IMR-90 (cell line): ENCODE results near the gene PAK4. TPM values are rescaled to one million over a fixed set of nuclear protein-coding genes. Genes with fewer than 3 reads are reported as not detected.

Experiments used
- ATAC-seq: fragments of 200-7000 bp; cut with Tn5 transposase; 2 replicates; pipeline ENCODE4 v1.9.1; 2020; ENCODE audit warnings: low read depth, mild to moderate bottlenecking, moderate library complexity
- BruUV-seq: library from RNA; stranded (reverse); fragments of 400-500 nt; replicated peaks from 2 replicates; lab custom pipeline; 2021; lab: Mats Ljungman, UMichigan
- CTCF ChIA-PET: fragments of 300-600 bp; formaldehyde crosslinking; extraction: SDS; loops from one replicate; lab custom pipeline; 2021; ENCODE audit warnings: antibody characterized with exemption; lab: Yijun Ruan, JAX
- POLR2A ChIA-PET: fragments of 300-600 bp; sonication (Branson Sonifier 250); formaldehyde crosslinking; loops from one replicate; lab custom pipeline; 2022; ENCODE audit warnings: antibody characterized with exemption; ENCODE audit not compliant: unreplicated experiment; lab: Charles Lee
- DNase-seq: peaks from one replicate; pipeline ENCODE4 v3.0.0; 2013
- H2AFZ ChIP-seq: replicated peaks from 2 replicates; pipeline ENCODE3; 2013; ENCODE audit warnings: low read length, mild to moderate bottlenecking; ENCODE audit not compliant: poor library complexity
- H2AK5ac ChIP-seq: 2 replicates; pipeline ENCODE4 v1.6.1; 2013; ENCODE audit warnings: low read depth, low read length, inconsistent platforms
- H2AK9ac ChIP-seq: replicated peaks from 2 replicates; pipeline ENCODE3; 2013; ENCODE audit warnings: mild to moderate bottlenecking, low read depth, low read length, moderate library complexity; ENCODE audit not compliant: poor library complexity
- H2BK120ac ChIP-seq: 2 replicates; pipeline ENCODE4 v1.6.1; 2013; ENCODE audit warnings: low read depth, low read length, inconsistent platforms
- H2BK15ac ChIP-seq: 3 replicates; pipeline ENCODE4 v1.6.1; 2013; ENCODE audit warnings: low read depth, low read length, inconsistent platforms
- H2BK20ac ChIP-seq: 2 replicates; pipeline ENCODE4 v1.6.1; 2013; ENCODE audit warnings: low read depth, mild to moderate bottlenecking, inconsistent platforms, low read length, moderate library complexity
- H2BK5ac ChIP-seq: 2 replicates; pipeline ENCODE4 v1.6.1; 2013; ENCODE audit warnings: mild to moderate bottlenecking, low read depth, low read length, inconsistent platforms; ENCODE audit not compliant: poor library complexity, severe bottlenecking
- H3K14ac ChIP-seq: replicated peaks from 2 replicates; pipeline ENCODE4 v1.6.1; 2013; ENCODE audit warnings: low read depth, low read length, inconsistent platforms
- H3K18ac ChIP-seq: 2 replicates; pipeline ENCODE4 v1.6.1; 2013; ENCODE audit warnings: low read depth, low read length, control low read depth
- H3K23ac ChIP-seq: 2 replicates; pipeline ENCODE4 v1.6.1; 2013; ENCODE audit warnings: low read depth, low read length, inconsistent platforms
- H3K27ac ChIP-seq: 2 replicates; pipeline ENCODE4 v1.5.1; 2013; ENCODE audit warnings: mild to moderate bottlenecking, control low read depth, low read length; ENCODE audit not compliant: insufficient read depth
- H3K27me3 ChIP-seq: 2 replicates; pipeline ENCODE4 v1.6.1; 2013; ENCODE audit warnings: low read length; ENCODE audit not compliant: control insufficient read depth, insufficient read depth
- H3K36me3 ChIP-seq: 2 replicates; pipeline ENCODE4 v1.6.1; 2013; ENCODE audit warnings: low read length, mixed read lengths; ENCODE audit not compliant: control insufficient read depth, insufficient read depth
- H3K4ac ChIP-seq: 2 replicates; pipeline ENCODE4 v1.6.1; 2013; ENCODE audit warnings: low read depth, low read length, inconsistent platforms
- H3K4me1 ChIP-seq: 2 replicates; pipeline ENCODE4 v1.6.1; 2013; ENCODE audit warnings: low read length, mixed read lengths; ENCODE audit not compliant: control insufficient read depth, insufficient read depth
- H3K4me2 ChIP-seq: 2 replicates; pipeline ENCODE4 v1.6.1; 2013; ENCODE audit warnings: low read depth, mild to moderate bottlenecking, control low read depth, low read length, moderate library complexity
- H3K4me3 ChIP-seq: 2 replicates; pipeline ENCODE4 v1.5.1; 2013; ENCODE audit warnings: low read depth, mild to moderate bottlenecking, control low read depth, low read length, moderate library complexity; ENCODE audit not compliant: insufficient read depth
- H3K56ac ChIP-seq: 2 replicates; pipeline ENCODE4 v1.6.1; 2013; ENCODE audit warnings: low read length, inconsistent platforms; ENCODE audit not compliant: insufficient read depth; ENCODE audit errors: extremely low read depth
- H3K79me1 ChIP-seq, 2 experiments: 2 replicates each; pipeline ENCODE4 v1.6.1; 2013; ENCODE audit warnings: low read length in 2 of 2, inconsistent platforms in 1 of 2, low read depth in 1 of 2
- H3K9ac ChIP-seq: 2 replicates; pipeline ENCODE4 v1.6.1; 2013; ENCODE audit warnings: low read depth, low read length, control low read depth
- H3K9me1 ChIP-seq: 2 replicates; pipeline ENCODE4 v1.6.1; 2013; ENCODE audit warnings: low read length, inconsistent platforms; ENCODE audit not compliant: insufficient read depth
- H3K9me3 ChIP-seq: 2 replicates; pipeline ENCODE4 v1.6.1; 2013; ENCODE audit warnings: low read length; ENCODE audit not compliant: control insufficient read depth, insufficient read depth
- H4K20me1 ChIP-seq: 2 replicates; pipeline ENCODE4 v1.6.1; 2013; ENCODE audit warnings: low read length, inconsistent platforms; ENCODE audit not compliant: insufficient read depth
- H4K5ac ChIP-seq: 2 replicates; pipeline ENCODE4 v1.6.1; 2013; ENCODE audit warnings: mild to moderate bottlenecking, low read depth, low read length, control low read depth
- H4K8ac ChIP-seq, 2 experiments: 2 replicates each; pipeline ENCODE4 v1.6.1; 2013; ENCODE audit warnings: low read depth in 2 of 2, low read length in 2 of 2, control low read depth in 1 of 2, inconsistent platforms in 1 of 2
- H4K91ac ChIP-seq: 2 replicates; pipeline ENCODE4 v1.6.1; 2013; ENCODE audit warnings: low read depth, low read length, inconsistent platforms; ENCODE audit not compliant: insufficient read depth
- CEBPB ChIP-seq: IDR thresholded peaks from 2 replicates; pipeline ENCODE4 v1.6.1; 2012; ENCODE audit warnings: low read depth, low read length, improper control_type of control experiment
- CHD1 ChIP-seq: IDR thresholded peaks from 2 replicates; pipeline ENCODE4 v1.6.1; 2012; ENCODE audit warnings: low read depth, low read length, improper control_type of control experiment
- MAZ ChIP-seq: IDR thresholded peaks from 2 replicates; pipeline ENCODE4 v1.6.1; 2012; ENCODE audit warnings: low read depth, mild to moderate bottlenecking, low read length, improper control_type of control experiment, moderate library complexity, borderline replicate concordance
- NFE2L2 ChIP-seq: fragments of 150-350 bp; IDR thresholded peaks from 2 replicates; pipeline ENCODE4 v1.6.1; 2016; ENCODE audit warnings: low read depth, mild to moderate bottlenecking, low read length
- RCOR1 ChIP-seq: IDR thresholded peaks from 2 replicates; pipeline ENCODE4 v1.6.1; 2012; ENCODE audit warnings: mild to moderate bottlenecking, low read length, improper control_type of control experiment; ENCODE audit not compliant: insufficient replicate concordance
- WGBS, 2 experiments: methylation state at CpG; one replicate each; pipeline versions ENCODE4 v1.1.5 to v1.1.7; 2013; ENCODE audit warnings: missing lambda C conversion rate in 2 of 2; ENCODE audit not compliant: insufficient read length in 1 of 2; ENCODE audit errors: extremely low coverage in 2 of 2; 5-methylcytosine and 5-hydroxymethylcytosine counted together
- dilution Hi-C: fragments of 300-500 bp; cut with HindIII; formaldehyde crosslinking; loops from one replicate; pipeline ENCODE4 v1.14.3; 2018; ENCODE audit warnings: low sequenced_read_pairs; ENCODE audit not compliant: unreplicated experiment
- in situ Hi-C: fragments of 300-500 bp; cut with MboI; formaldehyde crosslinking; loops from 3 replicates; pipeline ENCODE4 v1.14.3; 2019; ENCODE audit warnings: low sequenced_read_pairs, inconsistent platforms, mixed read lengths
- intact Hi-C: fragments of 100-400 bp; cut with micrococcal nuclease; formaldehyde crosslinking; loops from 2 replicates; pipeline ENCODE4 v1.10.0; 2022
- polyA plus RNA-seq, 3 experiments: library from polyadenylated mRNA; depleted of rRNA; stranded (reverse); fragments of >200 nt; gene quantifications; 2 replicates each; pipeline ENCODE4 v1.2.3, GENCODE V29; 2012; ENCODE audit warnings: low replicate concordance in 1 of 3
- total RNA-seq: library from RNA; depleted of rRNA; stranded (reverse); fragments of >200 nt; gene quantifications from 2 replicates; pipeline ENCODE4 v1.2.3, GENCODE V29; 2012
- TF ChIP-seq, protein P1 (sequence below): fragments of 150-350 bp; IDR thresholded peaks from 2 replicates; pipeline ENCODE4 v1.6.1; 2017; ENCODE audit warnings: mild to moderate bottlenecking, antibody characterized with exemption, low read length, low read depth

The PAK4 gene
- total and polyA plus RNA-seq, 2 of the 4 experiments (the other 2 are of a cell fraction) = 2.0 to 27.2 TPM

DNA sequence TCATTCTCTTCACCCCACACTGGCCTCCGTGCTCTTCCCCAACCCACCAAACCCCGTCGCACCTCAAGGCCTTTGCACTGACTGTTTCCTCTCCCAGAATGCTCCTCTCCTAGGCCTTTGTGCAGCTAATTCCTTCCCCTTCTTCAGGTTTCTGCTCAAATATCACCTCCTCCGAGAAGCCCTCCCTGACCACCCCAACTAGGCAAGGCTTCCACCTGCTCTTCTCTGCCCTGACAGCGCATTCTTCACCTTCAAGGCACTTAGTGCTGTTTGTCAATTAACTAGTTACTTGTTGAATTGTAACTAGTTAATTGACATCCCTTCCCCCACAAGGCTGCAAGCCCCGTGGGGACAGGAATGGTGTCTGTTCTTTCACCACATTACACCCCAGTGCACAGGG, 63.4 kb downstream of the PAK4 start:
- no peak overlapping the region for H3K23ac ChIP-seq
- no peak overlapping the region for H2BK15ac ChIP-seq
- no peak overlapping the region for H4K8ac ChIP-seq
- no peak overlapping the region for H3K4me2 ChIP-seq
- TF ChIP-seq RCOR1 (no peak), NFE2L2 (no peak), MAZ (no peak), CEBPB (no peak), CHD1 (no peak)
- TF ChIP-seq, protein P1, sequence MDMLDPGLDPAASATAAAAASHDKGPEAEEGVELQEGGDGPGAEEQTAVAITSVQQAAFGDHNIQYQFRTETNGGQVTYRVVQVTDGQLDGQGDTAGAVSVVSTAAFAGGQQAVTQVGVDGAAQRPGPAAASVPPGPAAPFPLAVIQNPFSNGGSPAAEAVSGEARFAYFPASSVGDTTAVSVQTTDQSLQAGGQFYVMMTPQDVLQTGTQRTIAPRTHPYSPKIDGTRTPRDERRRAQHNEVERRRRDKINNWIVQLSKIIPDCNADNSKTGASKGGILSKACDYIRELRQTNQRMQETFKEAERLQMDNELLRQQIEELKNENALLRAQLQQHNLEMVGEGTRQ = no peak
- 94% methylated on average over 3 of the region's 6 CpGs; no CpG with 5 or more reads in 1 of the 2 experiments for WGBS, 2 experiments
- ChIA-PET POLR2A (no interaction called here), CTCF (no interaction called here)
- H3K56ac ChIP-seq = no peak overlapping the region
- H3K79me1 ChIP-seq = no peaks in the 10 kb centered on the region
- H3K4ac ChIP-seq = no peak overlapping the region
- no peak overlapping the region for H2BK5ac ChIP-seq
- no peaks in the 10 kb centered on the region for H3K9me3 ChIP-seq
- no peak overlapping the region for H2BK120ac ChIP-seq
- in situ Hi-C loops (loop anchor here (5.0 kb wide), 1 partner anchor 67 kb away; no protein-coding TSS in a partner anchor), dilution Hi-C loops (no loop called here), intact Hi-C loops (no loop called here)
- no TSS peak for BruUV-seq
- peaks cover 11% of the 10 kb centered on the region for H3K27me3 ChIP-seq
- H3K9ac ChIP-seq = no peak overlapping the region
- no peak overlapping the region for H2AK9ac ChIP-seq
- no peaks in the 10 kb centered on the region for H3K36me3 ChIP-seq
- no peaks in the 10 kb centered on the region for H4K20me1 ChIP-seq
- ATAC-seq (no peak), DNase-seq (no peak)
- no peak overlapping the region for H3K18ac ChIP-seq
- H4K5ac ChIP-seq = no peak overlapping the region
- H4K91ac ChIP-seq = no peak overlapping the region
- H3K9me1 ChIP-seq = no peaks in the 10 kb centered on the region
- no peak overlapping the region for H3K4me3 ChIP-seq
- no peak overlapping the region for H2AK5ac ChIP-seq
- H2AFZ ChIP-seq = no peak overlapping the region
- H3K4me1 ChIP-seq = no peaks in the 10 kb centered on the region
- no peak overlapping the region for H2BK20ac ChIP-seq
- H3K27ac ChIP-seq = no peak overlapping the region
- H3K14ac ChIP-seq = no peak overlapping the region
